ENCODE measurements around the gene RAB27A. TPM values are rescaled to one million over a fixed set of nuclear protein-coding genes. Genes with fewer than 3 reads are reported as not detected.

Gene RAB27A
- total and polyA plus RNA-seq, 2 donors (not counting 3 experiments of a cell fraction or from before 2014, with no cell fraction given): 7.3 to 30.9 TPM

DNA sequence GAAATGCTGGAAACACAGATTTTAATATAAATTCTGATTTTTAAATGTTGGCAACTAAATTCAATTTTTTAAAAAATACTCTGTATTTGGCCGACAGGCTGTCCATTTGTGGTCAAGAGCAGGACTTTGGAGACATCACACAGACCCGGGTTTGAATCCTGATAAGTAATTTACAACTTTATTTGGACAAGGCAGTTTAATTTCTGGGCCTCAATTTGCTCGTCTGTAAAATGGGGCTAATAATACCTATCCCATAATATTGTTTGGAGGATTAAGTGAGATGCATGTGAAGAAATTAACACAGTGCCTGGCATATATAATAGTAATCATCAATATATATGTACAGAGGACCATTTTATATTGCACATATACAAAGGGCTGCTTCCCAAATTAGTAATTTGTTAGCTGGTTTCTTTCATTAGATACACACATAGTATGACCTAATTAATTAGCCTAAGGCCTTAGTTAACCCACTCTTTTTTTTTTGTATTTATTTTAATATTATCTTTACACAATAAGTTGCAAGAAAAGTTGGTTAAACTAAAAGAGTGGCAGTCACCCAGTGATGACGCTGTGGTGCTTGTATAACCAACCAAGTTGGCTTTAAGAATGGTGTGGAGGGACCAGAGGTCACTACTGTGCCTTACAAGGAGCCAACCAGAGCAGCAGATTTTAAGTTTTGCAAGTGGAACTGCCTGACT is 30.1 kb upstream of the RAB27A start:
- FAIRE-seq (no peak), DNase-seq (ENCODE audit: low read depth, low spot score) (no peak)
- Histone ChIP-seq H3K4me3 (replicated peaks in 1 of 3; ENCODE audit: insufficient read depth in 1 of 3, low read depth in 1 of 3, low read length in 3 of 3) (peak overlapping the region; percentile 45 to 83 (median 77)), H3K36me3 (ENCODE audit: control insufficient read depth in 2 of 2, extremely low read depth in 1 of 2, insufficient read depth in 2 of 2, low read length in 2 of 2) (no peaks in the 10 kb centered on the region), H3K4me1 (ENCODE audit: control insufficient read depth, extremely low read depth, insufficient read depth, low read length) (peaks cover 9% of the 10 kb centered on the region), H3K79me2 (ENCODE audit: control insufficient read depth, insufficient read depth, low read length) (peaks cover 11% of the 10 kb centered on the region), H3K9me1 (replicated peaks; ENCODE audit: control insufficient read depth, extremely low read depth, insufficient read depth, low read length) (no peaks in the 10 kb centered on the region), H3K27ac (ENCODE audit: insufficient read depth, low read depth, low read length) (peak overlapping the region; percentile 74), H4K20me1 (replicated peaks; ENCODE audit: control insufficient read depth, extremely low read depth, insufficient read depth, low read length) (no peaks in the 10 kb centered on the region), H3K27me3 (ENCODE audit: control insufficient read depth in 2 of 2, insufficient read depth in 2 of 2, low read length in 2 of 2) (no peaks in the 10 kb centered on the region), H3K9me3 (replicated peaks; ENCODE audit: control insufficient read depth, insufficient read depth, low read length) (no peaks in the 10 kb centered on the region), H3K9ac (replicated peaks; ENCODE audit: extremely low read depth, insufficient read depth, low read length) (peak overlapping the region; percentile 88), H3K4me2 (ENCODE audit: insufficient read depth, low read length) (peak overlapping the region; percentile 72), H2AFZ (ENCODE audit: low read depth, low read length) (peak overlapping the region; percentile 58)
- dilution Hi-C loops (cut with MboI; ENCODE audit: extremely low pct_ligation_motif_present, low sequenced_read_pairs): no loop called here
- TF ChIP-seq JUN (IDR thresholded peaks at IDR 0.05; ENCODE audit: borderline replicate concordance, insufficient read depth, insufficient read length, low read depth) (no peak), FOS (IDR thresholded peaks at IDR 0.05; ENCODE audit: borderline replicate concordance, insufficient read depth, low read length) (no peak), POLR2A (IDR thresholded peaks at IDR 0.05; ENCODE audit: low read depth, low read length) (no peak), POLR2AphosphoS5 (IDR thresholded peaks at IDR 0.05; ENCODE audit: insufficient read depth, low read depth, low read length) (no peak), EZH2 (IDR thresholded peaks at IDR 0.05; ENCODE audit: borderline replicate concordance, low read depth, low read length, severe bottlenecking) (no peak), MYC (IDR thresholded peaks at IDR 0.05; ENCODE audit: low read depth, low read length) (no peak), GATA2 (IDR thresholded peaks at IDR 0.05; ENCODE audit: insufficient read depth, insufficient read length, low read depth, low read length) (no peak)
- TF ChIP-seq, protein P1, sequence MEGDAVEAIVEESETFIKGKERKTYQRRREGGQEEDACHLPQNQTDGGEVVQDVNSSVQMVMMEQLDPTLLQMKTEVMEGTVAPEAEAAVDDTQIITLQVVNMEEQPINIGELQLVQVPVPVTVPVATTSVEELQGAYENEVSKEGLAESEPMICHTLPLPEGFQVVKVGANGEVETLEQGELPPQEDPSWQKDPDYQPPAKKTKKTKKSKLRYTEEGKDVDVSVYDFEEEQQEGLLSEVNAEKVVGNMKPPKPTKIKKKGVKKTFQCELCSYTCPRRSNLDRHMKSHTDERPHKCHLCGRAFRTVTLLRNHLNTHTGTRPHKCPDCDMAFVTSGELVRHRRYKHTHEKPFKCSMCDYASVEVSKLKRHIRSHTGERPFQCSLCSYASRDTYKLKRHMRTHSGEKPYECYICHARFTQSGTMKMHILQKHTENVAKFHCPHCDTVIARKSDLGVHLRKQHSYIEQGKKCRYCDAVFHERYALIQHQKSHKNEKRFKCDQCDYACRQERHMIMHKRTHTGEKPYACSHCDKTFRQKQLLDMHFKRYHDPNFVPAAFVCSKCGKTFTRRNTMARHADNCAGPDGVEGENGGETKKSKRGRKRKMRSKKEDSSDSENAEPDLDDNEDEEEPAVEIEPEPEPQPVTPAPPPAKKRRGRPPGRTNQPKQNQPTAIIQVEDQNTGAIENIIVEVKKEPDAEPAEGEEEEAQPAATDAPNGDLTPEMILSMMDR (IDR thresholded peaks at IDR 0.05; ENCODE audit: extremely low read depth in 1 of 2, insufficient read depth in 1 of 2, low read depth in 1 of 2, low read length in 2 of 2): no peak
- TF ChIP-seq, protein P2, sequence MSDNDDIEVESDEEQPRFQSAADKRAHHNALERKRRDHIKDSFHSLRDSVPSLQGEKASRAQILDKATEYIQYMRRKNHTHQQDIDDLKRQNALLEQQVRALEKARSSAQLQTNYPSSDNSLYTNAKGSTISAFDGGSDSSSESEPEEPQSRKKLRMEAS (IDR thresholded peaks at IDR 0.05; ENCODE audit: insufficient read depth, insufficient read length): no peak
- ChIA-PET CTCF (interaction anchor here (0.8 to 3.1 kb wide), 14 partner anchors 13 to 323 kb away, joined by 3 to 22 read pairs (median 4); partner anchors contain the start of genes CCPG1 and PIERCE2), POLR2A (interaction anchor here (1.0 kb wide), 1 partner anchor 88 kb away, joined by 4 read pairs; the partner anchor contains the start of genes CCPG1 and PIERCE2)
- BruUV-seq (replicated peaks): TSS peak; percentile 55
- intact Hi-C loops (cut with micrococcal nuclease): loop anchor here (1.0 to 2.0 kb wide), 4 partner anchors 29 to 116 kb away; partner anchors contain the start of genes CCPG1 and PIERCE2
